ENCODE data around the gene TIMM13. TPM values are rescaled to one million over a fixed set of nuclear protein-coding genes. Genes with fewer than 3 reads are reported as not detected.
A peak's percentile ranks its signal among the peaks of the same experiment; 100 is the strongest.

The TIMM13 gene
- total and polyA plus RNA-seq, 2 donors (not counting 1 experiment from before 2014, with no cell fraction given): 19.4 to 32.5 TPM

DNA sequence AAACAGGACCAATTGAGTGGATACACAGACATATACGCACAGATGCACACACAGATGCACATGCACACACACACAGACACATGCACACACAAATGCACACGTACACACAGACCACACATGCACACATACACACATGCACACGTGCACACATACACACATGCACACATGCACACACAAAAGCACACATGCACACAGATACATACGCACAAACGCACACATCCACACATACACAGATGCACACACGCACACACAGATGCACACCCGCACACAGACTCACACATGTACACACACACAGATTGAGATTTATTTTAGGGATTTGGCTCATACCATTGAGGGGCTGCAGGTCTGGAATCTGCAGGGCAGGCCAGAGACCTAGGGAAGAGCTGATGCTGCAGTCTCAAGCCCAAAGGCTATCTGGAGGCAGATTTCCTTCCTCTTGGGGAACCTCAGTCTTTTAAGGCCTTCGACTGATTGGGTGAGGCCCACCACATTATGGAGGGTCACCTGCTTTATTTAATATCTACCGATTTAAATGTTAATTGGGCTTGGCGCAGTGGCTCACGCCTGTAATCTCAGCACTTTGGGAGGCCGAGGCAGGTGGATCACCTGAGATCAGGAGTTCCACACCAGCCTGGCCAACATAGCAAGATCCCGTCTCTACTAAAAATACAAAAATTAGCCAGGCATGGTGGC, 44.7 kb downstream of the TIMM13 start:
- Histone ChIP-seq H3K27ac (ENCODE audit: low read length in 2 of 2) (no peak overlapping the region), H2AFZ (ENCODE audit: insufficient read depth, low read depth, low read length, poor library complexity, severe bottlenecking) (no peak overlapping the region), H3K9me3 (ENCODE audit: control extremely low read depth in 1 of 3, control insufficient read depth in 2 of 3, insufficient read depth in 1 of 3, low read length in 2 of 3) (peaks cover 0 to 32% (median 12%) of the 10 kb centered on the region in 3 donors), H4K20me1 (ENCODE audit: control insufficient read depth, insufficient read depth, low read length, poor library complexity, severe bottlenecking) (no peaks in the 10 kb centered on the region), H3K4me1 (ENCODE audit: control insufficient read depth in 2 of 2, insufficient read depth in 2 of 2, low read length in 2 of 2) (peaks cover 6 to 11% of the 10 kb centered on the region in 2 donors), H3K36me3 (replicated peaks in 1 of 2; ENCODE audit: control extremely low read depth in 1 of 2, control insufficient read depth in 1 of 2, extremely low read depth in 1 of 2, insufficient read depth in 2 of 2, low read length in 1 of 2) (no peaks in the 10 kb centered on the region), H3K27me3 (replicated peaks in 1 of 4; ENCODE audit: control extremely low read depth in 1 of 4, control insufficient read depth in 3 of 4, insufficient read depth in 4 of 4, low read length in 3 of 4) (peaks cover 0 to 5% (median 0%) of the 10 kb centered on the region in 4 experiments), H3K9ac (ENCODE audit: low read length) (no peak overlapping the region), H3K4me3 (ENCODE audit: control extremely low read depth in 1 of 5, extremely low read depth in 1 of 5, insufficient read depth in 1 of 5, low read depth in 2 of 5, low read length in 4 of 5) (no peak overlapping the region), H3K4me2 (replicated peaks; ENCODE audit: low read depth, low read length, poor library complexity, severe bottlenecking) (no peak overlapping the region), H3K79me2 (ENCODE audit: control insufficient read depth, insufficient read depth, low read length) (no peaks in the 10 kb centered on the region)
- peak overlapping the region; percentile 21 for H3K27ac Mint-ChIP-seq
- peaks cover 2% of the 10 kb centered on the region for H3K9me3 Mint-ChIP-seq (ENCODE audit: insufficient read depth)
- DNase-seq (no peak), ATAC-seq (ENCODE audit: low read depth) (no peak)
- intact Hi-C loops (cut with micrococcal nuclease): no loop called here
- H3K4me1 Mint-ChIP-seq: peaks cover 10% of the 10 kb centered on the region
- no peak overlapping the region for H3K4me3 Mint-ChIP-seq
- CTCF ChIA-PET: interaction anchor here (1.9 to 2.4 kb wide), 2 partner anchors 11 to 67 kb away, joined by 5 to 22 read pairs; no protein-coding TSS in a partner anchor
- TF ChIP-seq, protein P1, sequence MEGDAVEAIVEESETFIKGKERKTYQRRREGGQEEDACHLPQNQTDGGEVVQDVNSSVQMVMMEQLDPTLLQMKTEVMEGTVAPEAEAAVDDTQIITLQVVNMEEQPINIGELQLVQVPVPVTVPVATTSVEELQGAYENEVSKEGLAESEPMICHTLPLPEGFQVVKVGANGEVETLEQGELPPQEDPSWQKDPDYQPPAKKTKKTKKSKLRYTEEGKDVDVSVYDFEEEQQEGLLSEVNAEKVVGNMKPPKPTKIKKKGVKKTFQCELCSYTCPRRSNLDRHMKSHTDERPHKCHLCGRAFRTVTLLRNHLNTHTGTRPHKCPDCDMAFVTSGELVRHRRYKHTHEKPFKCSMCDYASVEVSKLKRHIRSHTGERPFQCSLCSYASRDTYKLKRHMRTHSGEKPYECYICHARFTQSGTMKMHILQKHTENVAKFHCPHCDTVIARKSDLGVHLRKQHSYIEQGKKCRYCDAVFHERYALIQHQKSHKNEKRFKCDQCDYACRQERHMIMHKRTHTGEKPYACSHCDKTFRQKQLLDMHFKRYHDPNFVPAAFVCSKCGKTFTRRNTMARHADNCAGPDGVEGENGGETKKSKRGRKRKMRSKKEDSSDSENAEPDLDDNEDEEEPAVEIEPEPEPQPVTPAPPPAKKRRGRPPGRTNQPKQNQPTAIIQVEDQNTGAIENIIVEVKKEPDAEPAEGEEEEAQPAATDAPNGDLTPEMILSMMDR (IDR thresholded peaks at IDR 0.05): no peak
- no peak for TF ChIP-seq EZH2 (IDR thresholded peaks at IDR 0.05; ENCODE audit: borderline replicate concordance, insufficient read depth, low read depth, low read length, poor library complexity, severe bottlenecking)
- 95% methylated on average over 9 of the region's 13 CpGs for WGBS (ENCODE audit: insufficient coverage)
- H3K27me3 Mint-ChIP-seq: no peaks in the 10 kb centered on the region
- POLR2A ChIA-PET: interaction anchor here (0.7 kb wide), 2 partner anchors 26 to 148 kb away, joined by 3 to 9 read pairs; no protein-coding TSS in a partner anchor

GRCh38 chr19:2381148-2381820, 46.1 kb downstream of the TIMM13 start:
- Histone ChIP-seq H3K4me3 (ENCODE audit: control extremely low read depth in 1 of 5, extremely low read depth in 1 of 5, insufficient read depth in 1 of 5, low read depth in 2 of 5, low read length in 4 of 5) (no peak overlapping the region), H3K9me3 (ENCODE audit: control extremely low read depth in 1 of 3, control insufficient read depth in 2 of 3, insufficient read depth in 1 of 3, low read length in 2 of 3) (peaks cover 0 to 32% (median 12%) of the 10 kb centered on the region in 3 donors), H3K27me3 (replicated peaks in 1 of 4; ENCODE audit: control extremely low read depth in 1 of 4, control insufficient read depth in 3 of 4, insufficient read depth in 4 of 4, low read length in 3 of 4) (peaks cover 0 to 5% (median 0%) of the 10 kb centered on the region in 4 experiments), H3K9ac (ENCODE audit: low read length) (no peak overlapping the region), H3K36me3 (replicated peaks in 1 of 2; ENCODE audit: control extremely low read depth in 1 of 2, control insufficient read depth in 1 of 2, extremely low read depth in 1 of 2, insufficient read depth in 2 of 2, low read length in 1 of 2) (no peaks in the 10 kb centered on the region), H3K27ac (ENCODE audit: low read length in 2 of 2) (no peak overlapping the region), H3K4me2 (replicated peaks; ENCODE audit: low read depth, low read length, poor library complexity, severe bottlenecking) (no peak overlapping the region), H3K79me2 (ENCODE audit: control insufficient read depth, insufficient read depth, low read length) (no peaks in the 10 kb centered on the region), H3K4me1 (ENCODE audit: control insufficient read depth in 2 of 2, insufficient read depth in 2 of 2, low read length in 2 of 2) (peaks cover 6 to 11% of the 10 kb centered on the region in 2 donors), H2AFZ (ENCODE audit: insufficient read depth, low read depth, low read length, poor library complexity, severe bottlenecking) (no peak overlapping the region), H4K20me1 (ENCODE audit: control insufficient read depth, insufficient read depth, low read length, poor library complexity, severe bottlenecking) (no peaks in the 10 kb centered on the region)
- peaks cover 10% of the 10 kb centered on the region for H3K4me1 Mint-ChIP-seq
- DNase-seq (no peak), ATAC-seq (ENCODE audit: low read depth) (no peak)
- TF ChIP-seq, protein P1 (IDR thresholded peaks at IDR 0.05): no peak
- no peak for TF ChIP-seq EZH2 (IDR thresholded peaks at IDR 0.05; ENCODE audit: borderline replicate concordance, insufficient read depth, low read depth, low read length, poor library complexity, severe bottlenecking)
- peaks cover 2% of the 10 kb centered on the region for H3K9me3 Mint-ChIP-seq (ENCODE audit: insufficient read depth)
- intact Hi-C loops (cut with micrococcal nuclease): no loop called here
- no peak overlapping the region for H3K27ac Mint-ChIP-seq
- ChIA-PET CTCF (interaction anchor here (1.3 kb wide), 3 partner anchors 9 to 230 kb away, joined by 3 to 4 read pairs (median 3); partner anchors contain the start of gene PLEKHJ1), POLR2A (no interaction called here)
- WGBS (ENCODE audit: insufficient coverage): 92% methylated on average over 14 of the region's 18 CpGs
- no peaks in the 10 kb centered on the region for H3K27me3 Mint-ChIP-seq
- no peak overlapping the region for H3K4me3 Mint-ChIP-seq

Measured in B cell (primary cell).